ENCODE data around the gene MDC1.
A peak's percentile ranks its signal among the peaks of the same experiment; 100 is the strongest.

The MDC1 gene

DNA sequence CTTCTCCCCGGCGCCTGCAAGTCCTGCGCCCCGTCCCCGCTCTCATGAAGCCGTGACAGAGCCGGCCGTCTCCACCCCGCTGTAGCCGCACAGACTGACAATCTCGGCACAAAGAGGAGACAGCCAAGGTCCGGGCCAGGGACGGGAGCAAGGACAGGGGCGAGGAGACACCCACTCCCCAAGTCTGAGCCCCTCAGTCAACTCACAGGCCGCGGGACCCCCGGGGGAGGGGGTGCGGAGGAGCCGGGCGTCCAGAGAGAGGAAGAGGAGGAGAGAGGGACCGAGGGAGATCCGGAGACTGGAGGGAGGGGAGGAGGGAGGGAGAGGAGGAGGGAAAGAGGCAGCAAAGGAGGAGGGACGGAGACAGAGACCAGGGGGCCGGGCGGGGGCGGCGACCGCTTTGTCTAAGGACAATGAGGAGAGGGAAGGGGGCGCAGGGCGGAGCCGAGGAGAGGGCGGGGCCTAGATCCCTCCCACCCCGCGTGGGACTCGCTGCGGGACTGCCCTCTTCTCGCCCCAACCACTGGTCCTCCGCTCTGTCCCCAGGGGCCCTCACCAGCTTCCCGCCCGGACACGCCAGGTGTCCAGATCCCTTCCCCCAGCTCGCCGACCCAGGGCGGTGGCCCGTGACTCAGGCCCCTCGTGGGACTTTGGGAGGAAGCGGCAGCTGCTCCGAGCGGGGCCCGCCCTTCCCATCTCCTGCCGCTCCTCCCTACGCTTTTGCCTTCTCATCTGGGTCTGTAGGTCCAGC lies 30.0 kb downstream of the MDC1 start:
- peak overlapping the region; percentile 89 for H3K4me3 ChIP-seq (ENCODE audit: low read depth, low read length)
- H3K27ac ChIP-seq: peak overlapping the region; percentile 85
- peak; percentile 96 for DNase-seq
- H3K36me3 ChIP-seq (replicated peaks): peaks cover 16% of the 10 kb centered on the region
- TF ChIP-seq, protein P1, sequence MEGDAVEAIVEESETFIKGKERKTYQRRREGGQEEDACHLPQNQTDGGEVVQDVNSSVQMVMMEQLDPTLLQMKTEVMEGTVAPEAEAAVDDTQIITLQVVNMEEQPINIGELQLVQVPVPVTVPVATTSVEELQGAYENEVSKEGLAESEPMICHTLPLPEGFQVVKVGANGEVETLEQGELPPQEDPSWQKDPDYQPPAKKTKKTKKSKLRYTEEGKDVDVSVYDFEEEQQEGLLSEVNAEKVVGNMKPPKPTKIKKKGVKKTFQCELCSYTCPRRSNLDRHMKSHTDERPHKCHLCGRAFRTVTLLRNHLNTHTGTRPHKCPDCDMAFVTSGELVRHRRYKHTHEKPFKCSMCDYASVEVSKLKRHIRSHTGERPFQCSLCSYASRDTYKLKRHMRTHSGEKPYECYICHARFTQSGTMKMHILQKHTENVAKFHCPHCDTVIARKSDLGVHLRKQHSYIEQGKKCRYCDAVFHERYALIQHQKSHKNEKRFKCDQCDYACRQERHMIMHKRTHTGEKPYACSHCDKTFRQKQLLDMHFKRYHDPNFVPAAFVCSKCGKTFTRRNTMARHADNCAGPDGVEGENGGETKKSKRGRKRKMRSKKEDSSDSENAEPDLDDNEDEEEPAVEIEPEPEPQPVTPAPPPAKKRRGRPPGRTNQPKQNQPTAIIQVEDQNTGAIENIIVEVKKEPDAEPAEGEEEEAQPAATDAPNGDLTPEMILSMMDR (IDR thresholded peaks at IDR 0.05; ENCODE audit: low read depth, low read length, missing control alignments): no peak
- no peaks in the 10 kb centered on the region for H3K27me3 ChIP-seq (replicated peaks)
- in situ Hi-C loops (cut with HindIII; ENCODE audit: low pct_ligation_motif_present, low sequenced_read_pairs): no loop called here

DNA sequence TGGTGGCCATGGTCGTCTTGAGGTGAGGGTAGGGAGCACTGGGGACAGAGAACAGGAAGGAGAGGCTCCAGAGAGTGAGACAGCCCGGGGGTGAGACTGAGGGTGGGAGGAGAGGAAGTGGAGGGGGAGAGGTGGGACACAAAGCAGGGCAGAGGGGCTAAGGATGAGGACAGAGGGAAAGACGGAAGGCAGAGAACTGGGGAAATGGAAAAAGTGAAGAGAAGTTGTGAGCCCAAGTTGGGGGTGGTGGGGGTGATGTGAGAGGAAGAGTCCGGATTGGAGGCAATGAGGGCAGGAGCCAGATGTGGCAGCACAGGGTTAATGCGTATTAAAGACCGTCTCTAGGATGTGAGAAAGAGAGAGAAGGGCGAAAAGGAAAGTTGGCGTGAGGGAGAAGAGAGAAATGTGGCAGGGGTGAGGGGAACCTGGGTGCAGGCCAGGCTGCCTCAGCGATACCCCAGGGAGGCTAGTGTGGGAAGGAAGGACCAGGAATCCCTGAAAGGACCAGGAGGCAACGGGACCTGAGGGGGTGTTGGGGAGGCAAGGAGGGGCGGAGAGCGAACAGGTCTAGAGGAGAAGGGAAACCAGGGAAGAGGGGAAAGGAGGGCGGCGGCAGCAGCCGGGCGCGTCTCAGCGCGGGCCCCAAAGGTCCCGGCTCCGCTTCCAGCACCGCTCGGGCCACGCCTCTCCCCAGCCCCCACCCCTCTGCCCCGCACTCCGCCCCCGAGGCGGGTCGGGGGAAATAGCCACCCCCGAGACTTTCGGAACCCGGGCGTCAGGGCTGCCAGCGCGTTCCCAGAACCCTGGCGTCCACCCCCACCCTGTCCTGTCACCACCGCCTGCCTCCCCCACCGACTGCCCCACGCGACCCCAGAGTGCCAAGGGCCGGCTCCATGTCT lies 30.8 kb downstream of the MDC1 start, which contains the start of gene PPP1R18:
PPP1R18 (minus strand) TSS at position 637 of the 899 bp plus-strand sequence; CDS start at position 10, 627 bp downstream.
- Histone ChIP-seq H3K27ac (peak within 1 kb of the TSS; percentile 85), H3K4me3 (ENCODE audit: low read depth, low read length) (peak within 1 kb of the TSS; percentile 89), H3K36me3 (replicated peaks) (peaks cover 19% of the 10 kb centered on the region), H3K27me3 (replicated peaks) (no peaks in the 10 kb centered on the region)
- TF ChIP-seq, protein P1 (IDR thresholded peaks at IDR 0.05; ENCODE audit: low read depth, low read length, missing control alignments): no peak
- in situ Hi-C loops (cut with HindIII; ENCODE audit: low pct_ligation_motif_present, low sequenced_read_pairs): no loop called here
- DNase-seq: no peak

DNA sequence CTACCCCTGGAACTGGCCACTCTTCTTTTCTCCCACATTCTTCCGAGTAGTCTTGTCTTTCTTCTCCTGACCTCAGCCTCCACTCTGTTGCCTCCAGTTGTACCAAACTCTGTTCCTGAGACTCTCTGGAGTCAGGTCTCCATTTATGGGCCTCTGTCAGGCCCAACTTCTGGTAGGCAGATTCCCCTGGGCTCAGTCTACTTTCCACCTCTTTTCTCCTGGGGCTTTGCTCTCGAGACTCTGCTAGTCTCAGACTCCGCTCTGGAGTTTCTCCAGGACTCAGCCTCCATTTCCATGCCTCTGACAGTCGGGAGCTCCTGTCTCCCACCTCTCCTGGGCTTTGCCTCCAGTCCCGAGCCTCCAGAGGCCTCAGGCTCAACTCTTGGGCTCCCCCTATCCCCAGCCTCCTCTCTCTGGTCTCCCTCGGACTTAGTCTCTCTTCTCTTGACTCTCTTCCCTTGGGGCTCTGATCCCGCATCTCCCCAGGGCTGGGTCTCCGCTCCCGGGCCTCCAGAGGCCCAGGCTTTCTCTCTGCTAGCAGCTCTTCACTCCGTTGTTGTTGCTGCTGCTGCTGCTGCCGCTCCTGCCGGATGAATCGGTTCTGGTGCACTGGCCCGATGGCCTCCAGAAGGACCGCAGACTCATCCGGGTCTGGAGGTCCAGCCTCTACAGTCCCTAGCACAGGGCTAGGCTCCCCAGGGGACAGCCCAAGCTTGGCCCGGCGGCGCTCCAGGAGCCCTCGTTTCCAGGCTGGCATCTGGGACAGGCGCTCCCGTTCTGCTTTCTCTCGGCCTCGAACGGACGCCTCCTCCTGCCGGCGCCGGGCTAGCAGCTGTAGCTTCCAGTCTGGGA lies 31.7 kb downstream of the MDC1 start:
- Histone ChIP-seq H3K27me3 (replicated peaks) (no peaks in the 10 kb centered on the region), H3K27ac (peak overlapping the region; percentile 85), H3K36me3 (replicated peaks) (peaks cover 25% of the 10 kb centered on the region), H3K4me3 (ENCODE audit: low read depth, low read length) (peak overlapping the region; percentile 89)
- TF ChIP-seq, protein P1 (IDR thresholded peaks at IDR 0.05; ENCODE audit: low read depth, low read length, missing control alignments): peak; percentile 60
- in situ Hi-C loops (cut with HindIII; ENCODE audit: low pct_ligation_motif_present, low sequenced_read_pairs): no loop called here
- no peak for DNase-seq

DNA sequence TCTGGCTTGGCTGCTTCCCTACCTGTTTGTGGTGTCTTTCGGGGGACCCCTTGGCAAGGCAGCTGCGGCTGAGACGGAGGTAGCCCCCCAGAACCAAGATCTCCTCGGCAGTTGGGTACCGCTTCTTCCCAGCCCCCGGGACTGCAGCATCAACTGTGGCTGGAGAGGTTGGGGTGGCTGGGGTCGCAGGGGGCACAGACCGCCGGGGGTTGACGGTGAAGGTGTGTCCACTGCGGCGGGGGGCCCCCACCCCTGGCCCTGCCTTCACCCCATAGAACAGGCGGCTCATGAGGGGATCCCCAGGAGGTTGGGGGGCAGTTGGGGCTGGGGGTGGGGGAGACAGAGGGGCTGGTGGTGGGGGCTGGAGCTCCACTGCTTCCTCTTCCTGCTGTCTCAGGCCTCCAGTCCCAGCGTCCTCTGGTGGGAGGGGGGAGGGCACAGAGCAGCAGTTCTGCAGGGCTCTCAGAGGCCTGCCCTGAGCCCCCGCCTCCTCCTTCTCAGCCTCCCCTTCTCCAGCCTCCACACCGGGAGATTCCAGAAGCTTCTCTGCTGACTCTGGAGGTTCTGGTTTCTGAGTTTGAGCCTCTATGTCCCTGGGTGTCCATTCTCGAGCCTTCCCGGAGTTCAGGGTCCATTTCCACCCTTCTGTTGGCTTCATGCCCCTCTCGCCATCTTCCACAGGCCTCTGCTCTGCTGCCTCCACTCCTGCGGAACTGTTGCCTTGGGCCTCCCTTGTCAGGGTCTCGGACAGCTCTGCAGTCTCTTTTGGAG lies 32.5 kb downstream of the MDC1 start:
- TF ChIP-seq, protein P1 (IDR thresholded peaks at IDR 0.05; ENCODE audit: low read depth, low read length, missing control alignments): no peak
- Histone ChIP-seq H3K27ac (peak overlapping the region; percentile 85), H3K27me3 (replicated peaks) (no peaks in the 10 kb centered on the region), H3K36me3 (replicated peaks) (peaks cover 33% of the 10 kb centered on the region), H3K4me3 (ENCODE audit: low read depth, low read length) (peak overlapping the region; percentile 89)
- in situ Hi-C loops (cut with HindIII; ENCODE audit: low pct_ligation_motif_present, low sequenced_read_pairs): no loop called here
- no peak for DNase-seq

DNA sequence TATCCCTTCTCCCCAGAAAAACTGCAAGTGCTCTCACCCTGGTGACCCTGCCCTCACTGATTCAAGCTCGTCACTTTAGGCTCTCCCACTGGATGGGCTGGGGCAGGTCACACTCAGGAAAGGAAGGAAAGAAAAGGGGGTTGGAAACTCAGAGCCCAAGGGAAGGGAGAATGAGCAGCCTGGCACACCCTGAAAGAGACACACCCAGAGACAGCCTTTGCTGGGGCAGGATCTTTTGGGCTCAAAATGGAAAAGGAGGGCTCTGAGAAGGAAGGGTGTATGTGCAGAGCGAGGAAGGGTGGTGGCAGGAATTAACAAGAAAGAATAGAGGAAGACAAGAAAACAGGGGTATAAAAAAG lies 33.1 kb downstream of the MDC1 start:
- no peak for DNase-seq
- TF ChIP-seq, protein P1 (IDR thresholded peaks at IDR 0.05; ENCODE audit: low read depth, low read length, missing control alignments): no peak
- in situ Hi-C loops (cut with HindIII; ENCODE audit: low pct_ligation_motif_present, low sequenced_read_pairs): no loop called here
- peak overlapping the region; percentile 89 for H3K4me3 ChIP-seq (ENCODE audit: low read depth, low read length)
- H3K36me3 ChIP-seq (replicated peaks): peaks cover 35% of the 10 kb centered on the region
- peak overlapping the region; percentile 84 for H3K27ac ChIP-seq
- no peaks in the 10 kb centered on the region for H3K27me3 ChIP-seq (replicated peaks)
